Measurements from ENCODE around the gene C16orf92.

- no peak for TF ChIP-seq CTCF (IDR thresholded peaks at IDR 0.05)
- TF ChIP-seq POLR2A (IDR thresholded peaks at IDR 0.05) = no peak
- no peak for TF ChIP-seq POLR2AphosphoS5 (IDR thresholded peaks at IDR 0.05)
Measured at GRCh38 chr16:30049871-30050270, 26.9 kb downstream of the C16orf92 start.
